Pons (tissue), 1 donor: ENCODE data around the gene GGTLC2.
"Not testable (repeated sequence)": the region's sequence is repeated elsewhere in the genome, so short reads cannot be mapped to it uniquely, and the experiment has no call there.

ENCODE experiments used
- DNase-seq: peaks from one replicate; pipeline ENCODE4 v3.0.0-alpha.2; 2016; ENCODE audit warnings: low spot score

GGTLC2 gene

DNA sequence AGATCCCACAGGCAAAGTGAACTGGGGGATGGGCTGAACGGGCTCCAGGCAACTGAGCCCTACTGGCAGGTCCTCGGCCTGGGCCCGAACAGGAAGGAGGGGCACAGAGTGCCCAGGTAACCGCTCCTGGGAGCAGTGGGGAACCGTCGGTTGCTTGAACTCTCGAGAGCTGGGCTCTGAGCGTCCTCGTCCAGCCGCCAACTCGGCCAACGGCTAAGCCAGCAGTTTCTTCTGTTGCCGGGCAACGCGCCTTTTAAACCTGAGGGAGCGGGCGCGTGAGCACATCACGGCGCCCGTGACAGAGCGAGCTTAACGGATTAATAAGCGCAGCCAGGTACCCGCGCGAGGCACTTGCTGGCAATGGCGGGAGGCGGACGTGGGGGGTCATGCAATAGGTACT is at the start of gene GGTLC2:
Gene GGTLC2 (plus strand): TSS at position 301 of the 400 bp plus-strand sequence. CDS start 1,732 bp downstream, outside the sequence.
- not testable (repeated sequence) for DNase-seq

DNA sequence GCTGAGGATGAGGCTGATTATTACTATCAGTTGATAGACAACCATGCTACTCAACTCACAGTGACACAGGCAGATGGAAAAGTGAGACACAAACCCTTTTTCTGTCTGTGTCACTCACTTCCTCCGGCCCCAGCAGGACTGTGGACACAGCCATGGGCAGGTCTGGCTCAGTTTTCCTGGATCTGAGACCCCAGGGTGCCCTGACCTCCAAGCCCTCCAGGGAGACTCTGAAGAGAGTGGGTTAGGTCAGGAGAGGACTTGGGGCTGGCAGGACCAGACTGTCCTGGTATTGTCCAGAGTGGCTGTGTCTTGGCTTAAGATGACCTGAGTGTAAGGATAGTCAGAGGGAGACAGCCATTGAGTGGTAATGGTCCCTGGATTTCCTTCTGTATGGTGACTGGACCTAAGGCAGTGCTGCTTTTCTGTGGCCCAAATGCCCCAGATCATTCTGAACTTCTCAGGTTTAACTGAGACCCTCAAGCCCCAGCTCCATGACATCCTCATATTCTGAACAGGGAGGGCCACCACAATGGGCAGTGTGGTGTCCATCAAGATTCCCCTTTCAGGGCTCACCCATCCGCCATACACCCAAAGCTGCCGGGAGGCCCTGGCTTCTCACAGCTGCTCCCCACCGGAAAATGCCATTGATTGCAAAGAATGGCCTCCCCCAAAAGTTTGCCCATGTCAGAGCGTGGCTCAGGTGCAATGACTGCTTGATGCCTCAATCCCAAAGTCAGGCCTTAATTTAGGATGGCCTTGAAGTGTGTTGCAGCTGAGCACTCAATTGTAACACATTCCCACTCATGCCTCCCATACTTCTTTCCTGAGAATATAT is 49.2 kb upstream of the GGTLC2 start:
- no peak for DNase-seq

DNA sequence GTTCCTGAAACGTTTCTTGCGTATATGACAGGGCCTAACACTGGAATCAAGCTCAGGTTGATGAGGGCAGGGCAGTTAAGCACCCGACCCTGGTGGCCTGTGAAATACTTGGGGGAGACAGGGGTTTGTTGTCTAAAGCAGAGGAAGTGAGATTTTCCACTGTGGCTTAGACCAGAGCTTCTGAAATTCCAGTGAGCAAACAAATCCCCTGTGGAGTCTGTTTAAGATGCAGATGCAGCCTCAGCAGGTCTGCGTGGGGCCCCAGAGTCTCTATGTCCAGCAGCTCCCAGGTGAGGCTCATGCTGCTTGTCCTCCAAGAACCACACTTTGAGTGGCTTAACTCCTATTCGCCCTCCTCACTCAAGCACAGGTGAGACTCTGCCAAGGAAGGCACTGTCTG is 46.3 kb upstream of the GGTLC2 start:
- no peak for DNase-seq

DNA sequence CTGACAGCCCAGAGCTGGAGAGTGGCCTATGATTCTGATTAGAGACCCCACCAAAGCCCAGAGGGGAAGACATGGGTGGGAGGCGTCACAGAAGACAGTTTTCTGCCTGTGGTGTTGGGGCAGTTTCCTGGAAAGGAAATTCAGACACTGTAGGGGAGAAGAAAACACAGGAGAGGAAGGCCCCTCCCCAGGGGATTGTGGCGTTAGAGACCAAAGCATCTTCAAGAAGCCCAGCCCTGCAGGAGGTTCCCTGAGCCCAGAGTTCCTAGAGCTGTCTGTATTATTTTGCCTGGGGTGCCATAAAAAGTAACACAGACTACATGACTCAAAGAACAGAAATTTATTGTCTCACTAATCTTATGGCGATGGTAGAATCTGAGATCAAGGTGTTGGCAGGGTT is 45.2 kb upstream of the GGTLC2 start:
- DNase-seq, result no peak

DNA sequence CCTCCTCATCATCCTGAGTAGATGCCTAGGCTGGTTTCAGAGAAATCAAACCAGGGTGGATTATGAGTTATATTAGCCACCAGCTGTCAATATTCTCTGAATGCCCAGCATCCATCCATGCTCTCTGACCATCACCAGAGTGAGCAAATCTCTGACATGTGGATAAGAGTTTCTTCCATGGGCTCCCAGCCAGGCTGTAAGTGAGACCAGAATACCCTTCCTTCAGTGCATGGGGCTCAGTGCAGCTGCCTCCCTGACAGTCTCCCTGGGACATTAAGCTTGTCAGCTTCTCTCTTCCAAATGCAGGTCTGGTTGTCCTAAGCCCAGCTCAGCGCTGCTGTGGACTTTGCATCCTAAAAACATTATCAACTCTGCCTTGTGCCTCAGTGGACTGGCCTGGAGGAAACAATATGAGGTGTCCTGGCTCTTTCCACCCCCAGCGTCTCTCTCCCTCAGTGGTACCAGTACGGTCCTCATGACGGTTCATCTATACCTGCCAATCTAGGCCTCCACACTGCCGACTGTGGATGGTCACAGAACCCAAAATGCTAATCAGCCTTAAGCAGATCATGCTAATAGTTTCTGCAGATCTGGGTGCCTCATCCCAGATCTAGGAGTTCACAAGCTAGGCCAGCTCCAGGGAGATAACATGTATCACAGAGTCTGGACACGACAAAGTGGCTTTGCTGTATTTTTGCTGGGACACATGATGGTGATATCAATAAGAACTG is 43.7 kb upstream of the GGTLC2 start:
- no peak for DNase-seq

DNA sequence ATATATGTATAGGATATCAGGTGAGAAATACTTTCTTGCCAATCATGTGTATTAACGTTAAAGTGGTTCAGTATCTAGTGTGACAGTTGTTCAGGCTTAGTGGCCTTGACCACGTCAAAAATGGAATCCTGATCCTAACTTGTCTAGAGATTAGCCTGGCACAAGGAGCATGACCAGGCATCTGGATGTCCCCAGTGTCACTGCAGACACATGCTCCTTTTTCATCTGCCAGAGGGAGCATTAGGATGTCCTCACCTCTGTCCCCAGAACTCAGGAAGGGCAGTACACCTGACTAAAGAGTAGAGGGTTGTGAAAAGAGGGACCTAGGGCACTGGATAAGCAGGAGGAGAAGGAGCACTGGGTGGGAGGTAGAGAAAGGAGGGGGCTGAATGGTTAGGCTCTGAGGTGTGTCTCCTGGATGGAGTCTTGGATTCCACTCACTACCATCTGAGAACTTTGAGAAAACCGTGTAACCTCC is 40.9 kb upstream of the GGTLC2 start:
- no peak for DNase-seq

DNA sequence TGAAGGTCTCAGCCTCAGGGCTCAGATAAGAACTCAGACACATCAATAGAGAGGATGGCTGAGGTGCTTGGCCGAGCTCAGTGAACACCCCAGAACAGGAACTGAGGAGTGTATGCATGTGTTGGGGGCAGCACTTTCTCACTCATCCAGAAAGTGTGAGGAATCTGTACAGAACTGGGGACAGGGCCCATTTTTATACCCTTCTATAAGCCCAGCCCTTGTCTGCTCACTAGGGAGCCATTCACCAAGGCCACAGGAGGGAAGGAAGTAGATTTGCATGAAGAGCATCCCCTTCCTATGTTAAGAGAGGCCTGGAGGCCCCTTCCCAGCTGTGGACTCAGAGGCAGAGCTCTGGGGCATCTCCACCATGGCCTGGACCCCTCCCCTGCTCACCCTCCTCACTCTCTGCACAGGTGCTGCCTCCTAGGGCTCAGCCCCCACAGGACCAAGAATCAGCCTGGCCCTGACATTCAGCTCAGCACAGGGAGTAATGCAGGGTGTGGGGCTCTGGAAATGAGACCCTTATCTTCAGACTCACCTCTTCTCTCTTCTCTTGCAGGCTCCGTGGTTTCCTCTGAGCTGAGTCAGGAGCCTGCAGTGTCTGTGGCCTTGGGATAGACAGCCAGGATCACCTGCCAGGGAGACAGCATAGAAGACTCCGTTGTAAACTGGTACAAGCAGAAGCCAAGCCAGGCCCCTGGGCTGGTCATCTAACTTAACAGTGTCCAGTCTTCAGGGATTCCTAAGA is 39.9 kb upstream of the GGTLC2 start:
- no peak for DNase-seq

DNA sequence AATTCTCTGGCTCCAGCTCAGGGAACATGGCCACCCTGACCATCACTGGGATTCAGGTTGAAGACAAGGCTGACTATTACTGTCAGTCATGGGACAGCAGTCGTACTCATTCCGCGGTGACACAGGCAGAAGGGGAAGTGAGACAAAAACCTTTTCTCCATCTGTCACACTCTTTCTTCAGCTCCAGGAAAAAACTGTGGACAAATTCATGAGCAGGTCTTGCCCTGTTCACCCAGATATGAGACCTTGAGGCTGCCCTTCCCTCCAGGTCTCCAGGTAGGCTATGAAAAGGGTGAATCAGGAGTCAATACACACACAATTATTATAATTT is 39.4 kb upstream of the GGTLC2 start:
- DNase-seq, result no peak

DNA sequence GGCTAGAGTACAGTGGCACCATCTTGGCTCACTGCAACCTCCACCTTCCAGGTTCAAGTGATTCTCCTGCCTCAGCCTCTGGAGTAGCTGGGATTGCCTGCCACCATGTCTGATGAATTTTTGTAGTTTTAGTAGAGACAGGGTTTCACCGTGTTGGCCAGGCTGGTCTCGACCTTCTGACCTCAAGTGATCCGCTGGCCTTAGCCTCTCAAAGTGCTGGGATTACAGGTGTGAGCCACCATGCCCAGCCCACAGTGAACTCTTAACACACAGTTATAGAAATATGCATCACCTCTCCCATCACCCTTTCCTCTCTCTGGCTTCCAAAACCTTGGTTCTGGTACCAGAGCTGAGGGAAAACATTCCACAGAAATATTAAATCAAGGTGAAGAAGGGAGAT is 36.4 kb upstream of the GGTLC2 start:
- not testable (repeated sequence) for DNase-seq

DNA sequence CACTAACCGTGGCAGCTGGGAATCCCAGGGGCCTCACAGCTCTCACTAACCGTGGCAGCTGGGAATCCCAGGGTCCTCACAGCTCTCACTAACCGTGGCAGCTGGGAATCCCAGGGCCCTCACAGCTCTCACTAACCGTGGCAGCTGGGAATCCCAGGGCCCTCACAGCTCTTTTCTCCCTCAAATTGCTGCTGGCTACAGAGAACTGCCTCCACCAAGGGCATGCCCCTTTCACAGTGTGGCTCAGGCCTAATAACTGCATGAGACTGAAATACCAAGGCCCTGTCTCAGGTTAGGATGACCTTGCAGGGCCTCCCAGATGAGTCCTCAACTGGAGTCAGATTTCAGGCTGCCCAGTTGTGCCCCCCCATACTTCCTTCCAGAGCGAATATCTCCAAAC is 35.1 kb upstream of the GGTLC2 start:
- no peak for DNase-seq

DNA sequence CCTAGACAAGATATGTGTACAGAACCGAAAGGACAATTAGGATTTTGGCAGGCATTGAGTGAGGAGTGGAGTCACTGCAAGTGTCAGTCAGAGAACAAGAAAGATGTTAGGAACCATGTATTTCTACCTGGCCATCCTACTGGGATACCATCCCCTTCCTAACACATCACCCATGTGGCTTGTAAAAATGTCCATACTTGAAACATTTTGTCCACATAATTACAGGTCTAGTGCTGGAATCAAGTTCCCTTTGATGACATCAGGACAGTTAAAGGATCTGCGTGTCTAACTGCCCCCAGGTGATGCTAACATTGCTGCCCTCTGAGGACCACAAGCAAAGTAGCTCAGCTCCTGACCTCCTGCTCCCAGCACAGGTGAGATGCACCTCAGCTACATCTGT is 31.9 kb upstream of the GGTLC2 start:
- no peak for DNase-seq

DNA sequence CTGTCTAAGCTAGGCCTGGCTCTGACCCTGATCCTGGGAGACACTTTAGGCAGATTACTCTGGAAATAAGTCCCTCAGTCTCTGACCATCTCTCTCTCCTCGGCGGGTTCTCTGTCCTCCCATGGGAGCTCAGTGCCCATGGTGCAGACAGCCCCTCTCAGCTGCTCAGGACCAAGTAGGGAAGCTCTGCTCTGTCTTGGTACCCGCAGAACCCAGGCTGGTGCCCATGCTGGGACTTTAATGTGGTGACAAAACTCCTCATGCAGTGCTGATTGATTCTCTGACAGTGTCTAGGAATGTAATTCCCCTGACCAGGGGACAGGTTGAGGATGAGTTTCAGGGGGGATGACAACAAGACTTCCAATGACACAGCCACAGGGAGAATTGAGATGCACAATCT is 30.3 kb upstream of the GGTLC2 start:
- no peak for DNase-seq

DNA sequence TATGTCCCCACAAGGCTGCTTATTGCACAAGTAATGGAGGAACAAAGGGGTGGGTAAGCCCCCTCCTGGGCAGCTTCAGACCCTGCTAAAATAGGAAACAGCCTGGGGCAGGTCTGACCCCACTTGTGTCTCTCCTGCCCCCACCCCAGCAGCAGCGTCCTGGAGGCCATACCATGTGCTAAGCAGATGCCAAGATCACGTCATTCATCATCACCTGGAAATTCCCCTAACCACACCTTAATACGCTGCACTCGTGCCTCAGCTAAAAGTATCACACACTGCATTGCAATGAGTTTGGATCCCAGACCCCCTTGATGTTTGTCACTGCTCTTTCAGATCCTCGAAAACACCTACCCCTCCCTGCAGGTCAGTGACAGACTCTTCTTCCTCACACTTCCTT is 27.8 kb upstream of the GGTLC2 start:
- no peak for DNase-seq

DNA sequence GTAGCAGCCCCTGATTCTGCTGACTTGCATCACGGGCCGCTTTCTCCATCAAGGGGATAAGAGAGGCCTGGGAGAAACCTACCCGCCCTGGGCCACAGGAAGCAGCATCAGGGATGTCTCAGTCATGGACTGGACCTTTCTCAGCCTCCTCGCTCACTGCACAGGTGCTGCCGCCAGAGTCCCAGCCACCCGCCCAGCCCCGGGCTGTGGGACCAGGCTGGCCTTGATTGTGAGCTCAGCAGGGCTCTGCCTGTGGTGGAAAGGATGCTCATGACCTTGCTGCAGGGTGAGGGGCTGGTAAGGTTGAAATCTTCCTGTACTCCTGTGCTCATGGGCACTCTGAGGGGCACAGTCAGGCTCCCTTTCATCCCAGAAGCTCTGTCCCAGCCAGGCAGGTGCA is 26.0 kb upstream of the GGTLC2 start:
- no peak for DNase-seq

DNA sequence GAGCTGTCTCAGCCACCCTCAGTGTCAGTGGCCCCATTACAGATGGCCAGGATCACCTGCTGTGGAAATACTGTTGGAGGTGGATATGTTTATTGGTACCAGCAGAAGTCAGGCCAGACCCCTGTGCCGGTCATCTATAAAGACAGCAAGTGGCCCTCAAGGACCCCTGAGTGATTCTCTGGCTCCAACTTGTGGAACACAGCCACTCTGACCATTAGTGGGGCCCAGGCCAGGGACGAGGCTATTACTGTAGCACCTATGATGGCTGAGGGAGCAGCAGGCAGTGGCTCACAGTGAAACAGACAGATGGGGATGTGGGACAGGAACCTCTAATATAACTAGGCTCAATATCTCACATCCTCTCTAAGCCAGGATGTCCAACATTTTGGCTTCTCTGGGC is 25.5 kb upstream of the GGTLC2 start:
- DNase-seq, result no peak

DNA sequence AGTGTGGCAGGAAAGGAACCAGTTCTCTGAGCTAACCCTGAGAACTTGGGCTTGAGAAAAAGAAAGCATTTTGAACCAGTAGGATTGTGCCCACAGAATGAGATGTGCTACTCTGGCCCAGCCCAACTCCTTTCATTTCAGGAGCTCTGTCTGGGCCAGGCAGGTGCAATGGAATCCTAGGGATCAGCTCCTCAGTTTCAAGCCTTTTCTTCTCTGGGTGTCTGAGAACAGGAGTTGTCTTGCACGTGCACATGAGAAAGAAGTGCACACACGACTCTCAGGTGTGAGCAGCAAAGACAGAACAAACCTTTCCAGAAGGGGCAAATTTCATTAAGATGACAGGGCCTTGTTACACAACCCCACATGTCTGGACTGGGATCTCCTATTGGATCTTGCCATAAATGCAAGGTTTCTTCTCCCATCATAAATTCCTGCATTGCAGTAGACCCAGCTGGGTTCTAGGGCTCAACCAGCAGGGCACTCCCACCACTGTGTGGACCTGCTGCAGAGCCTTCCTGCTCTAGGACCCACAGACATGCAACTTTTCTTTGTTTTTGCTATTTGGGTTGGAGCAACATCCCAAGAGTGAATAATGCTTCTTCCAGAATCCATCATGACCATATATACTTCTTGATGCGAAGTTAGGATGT is 24.5 kb upstream of the GGTLC2 start:
- no peak for DNase-seq

DNA sequence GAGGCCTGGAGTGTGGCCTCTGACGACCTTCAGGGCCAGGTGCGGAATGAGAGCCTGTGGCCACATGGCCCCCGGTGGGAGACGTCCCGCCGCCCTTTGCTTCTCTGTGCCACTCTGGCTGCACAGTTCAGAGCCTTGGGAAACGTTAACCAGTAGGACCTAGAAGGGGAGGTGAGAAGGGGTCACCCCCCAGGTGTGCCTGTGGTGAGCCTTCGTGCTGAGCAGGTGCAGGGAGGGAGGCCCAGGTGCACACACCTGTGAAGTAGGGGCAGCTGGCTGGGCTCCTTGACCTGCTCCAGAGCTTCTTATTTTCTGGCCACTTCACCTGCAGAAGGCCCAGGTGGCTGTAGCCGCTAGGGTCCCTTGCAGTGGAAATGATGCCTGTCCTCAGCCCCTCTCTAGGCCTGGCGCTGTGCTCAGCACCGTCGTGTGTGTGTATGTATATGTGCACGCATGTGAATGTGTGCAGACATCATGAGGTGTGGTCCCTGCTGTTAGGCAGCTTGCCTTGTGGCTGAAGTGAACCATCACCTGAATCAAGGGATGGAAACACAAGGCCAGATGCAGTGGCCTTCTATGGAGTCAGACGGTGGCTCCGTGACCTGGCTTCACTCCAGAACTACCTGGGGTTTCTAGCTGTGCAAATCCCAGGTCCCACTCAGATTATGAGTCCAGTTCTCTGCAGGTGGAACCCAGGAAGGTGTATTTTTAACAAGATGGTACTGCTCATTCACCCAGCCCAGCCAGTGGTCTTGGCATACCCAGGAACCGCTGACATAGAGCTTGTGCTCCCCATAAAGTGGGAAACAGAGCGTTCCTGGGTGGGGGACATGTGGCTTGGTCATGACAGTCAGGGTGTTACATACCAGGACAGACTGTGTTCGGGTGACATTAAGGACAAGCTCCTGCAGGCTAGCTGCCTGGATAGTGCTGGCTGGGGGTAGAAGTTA is 15.6 kb upstream of the GGTLC2 start:
- not testable (repeated sequence) for DNase-seq

DNA sequence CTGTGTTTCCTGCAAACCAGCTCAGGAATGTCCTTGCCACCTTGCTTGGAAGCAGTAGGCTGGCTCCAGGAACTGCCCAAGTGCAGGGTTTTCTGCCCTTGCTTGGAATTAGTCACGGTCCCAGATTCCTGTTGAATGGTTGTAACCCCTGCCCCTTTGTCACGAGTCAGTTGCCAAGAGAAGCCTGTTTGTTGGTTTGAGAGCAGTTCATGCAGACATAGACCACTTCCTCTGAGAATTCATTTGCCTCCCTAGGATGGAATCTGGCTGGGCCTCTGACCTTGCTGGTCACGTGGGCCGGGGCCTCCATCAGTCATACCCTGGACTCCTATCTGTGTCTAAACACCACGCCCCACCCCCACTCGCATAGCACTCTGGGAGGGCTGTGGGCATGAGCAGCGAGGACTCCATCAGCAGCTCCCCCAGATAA is 13.2 kb upstream of the GGTLC2 start:
- not testable (repeated sequence) for DNase-seq

DNA sequence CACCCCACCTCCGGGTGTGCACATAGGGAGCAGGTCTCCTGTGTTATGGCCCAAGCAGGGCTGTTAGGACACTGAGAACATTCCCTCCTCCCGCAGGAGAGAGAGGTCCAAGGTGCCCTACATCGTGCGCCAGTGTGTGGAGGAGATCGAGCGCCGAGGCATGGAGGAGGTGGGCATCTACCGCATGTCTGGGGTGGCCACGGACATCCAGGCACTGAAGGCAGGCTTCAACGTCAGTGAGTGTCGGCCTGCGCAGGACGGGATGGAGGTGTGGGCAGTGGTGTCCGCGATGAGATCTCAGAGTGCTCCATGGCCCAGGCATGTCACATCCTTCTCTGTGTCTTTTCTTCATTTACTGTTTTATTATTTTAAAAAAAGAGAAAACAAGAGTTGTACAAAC is 12.2 kb upstream of the GGTLC2 start:
- not testable (repeated sequence) for DNase-seq

DNA sequence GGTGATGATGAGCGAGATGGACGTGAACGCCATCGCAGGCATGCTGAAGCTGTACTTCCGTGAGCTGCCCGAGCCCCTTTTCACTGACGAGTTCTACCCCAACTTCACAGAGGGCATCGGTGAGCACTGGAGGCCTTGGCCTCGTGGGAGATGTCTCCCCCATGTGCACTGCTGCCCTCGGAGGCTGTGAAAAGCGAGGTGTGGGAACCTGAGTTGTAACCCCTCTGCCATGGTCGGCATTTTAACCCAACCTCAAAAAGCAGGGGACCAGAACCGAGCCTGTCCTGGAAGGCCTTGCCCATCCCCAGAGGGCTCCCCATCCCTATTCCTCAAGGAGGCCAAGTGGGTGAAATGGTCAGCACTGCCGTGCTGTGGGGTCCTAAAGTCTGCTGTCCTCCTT is 10.9 kb upstream of the GGTLC2 start:
- not testable (repeated sequence) for DNase-seq

DNA sequence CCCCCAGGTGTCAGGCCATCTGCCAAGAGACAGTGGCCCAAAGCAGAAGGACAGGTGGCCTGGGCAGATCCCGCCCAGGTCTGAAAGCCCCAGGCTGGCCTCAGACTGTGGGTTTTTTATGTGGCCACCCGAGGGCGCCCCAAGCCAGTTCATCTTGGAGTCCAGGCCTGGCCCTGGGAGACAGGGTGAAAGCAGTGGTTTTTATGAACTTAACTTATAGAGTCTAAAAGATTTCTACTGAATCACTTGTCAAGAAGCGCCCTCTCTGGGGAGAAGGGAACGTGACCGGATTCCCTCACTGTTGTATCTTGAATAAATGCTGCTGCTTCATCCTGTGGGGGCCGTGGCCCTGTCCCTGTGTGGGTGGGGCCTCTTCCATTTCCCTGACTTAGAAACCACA is 8.2 kb upstream of the GGTLC2 start:
- DNase-seq, result not testable (repeated sequence)
